ENCODE data around the gene FRS2.

FRS2 gene

DNA sequence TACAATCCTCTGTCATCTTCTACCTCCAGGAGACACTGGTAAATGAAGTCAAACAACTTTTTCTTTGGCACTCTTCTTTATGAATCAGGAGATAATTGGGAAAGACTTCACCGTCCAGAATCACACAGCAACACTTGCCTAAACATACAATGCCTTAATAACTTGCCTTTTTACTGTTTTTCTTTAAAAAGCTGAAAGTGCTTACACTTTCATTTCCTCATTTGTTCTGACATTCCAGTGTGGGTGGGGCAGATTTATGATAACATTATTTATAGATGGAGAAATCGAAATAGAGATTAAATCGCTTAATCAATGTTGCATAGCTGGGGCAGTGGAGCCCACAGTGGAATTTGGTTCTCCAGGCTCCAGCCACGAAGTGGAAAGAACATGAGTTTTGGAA is 2.8 kb upstream of the FRS2 start:
- DNase-seq = no peak

DNA sequence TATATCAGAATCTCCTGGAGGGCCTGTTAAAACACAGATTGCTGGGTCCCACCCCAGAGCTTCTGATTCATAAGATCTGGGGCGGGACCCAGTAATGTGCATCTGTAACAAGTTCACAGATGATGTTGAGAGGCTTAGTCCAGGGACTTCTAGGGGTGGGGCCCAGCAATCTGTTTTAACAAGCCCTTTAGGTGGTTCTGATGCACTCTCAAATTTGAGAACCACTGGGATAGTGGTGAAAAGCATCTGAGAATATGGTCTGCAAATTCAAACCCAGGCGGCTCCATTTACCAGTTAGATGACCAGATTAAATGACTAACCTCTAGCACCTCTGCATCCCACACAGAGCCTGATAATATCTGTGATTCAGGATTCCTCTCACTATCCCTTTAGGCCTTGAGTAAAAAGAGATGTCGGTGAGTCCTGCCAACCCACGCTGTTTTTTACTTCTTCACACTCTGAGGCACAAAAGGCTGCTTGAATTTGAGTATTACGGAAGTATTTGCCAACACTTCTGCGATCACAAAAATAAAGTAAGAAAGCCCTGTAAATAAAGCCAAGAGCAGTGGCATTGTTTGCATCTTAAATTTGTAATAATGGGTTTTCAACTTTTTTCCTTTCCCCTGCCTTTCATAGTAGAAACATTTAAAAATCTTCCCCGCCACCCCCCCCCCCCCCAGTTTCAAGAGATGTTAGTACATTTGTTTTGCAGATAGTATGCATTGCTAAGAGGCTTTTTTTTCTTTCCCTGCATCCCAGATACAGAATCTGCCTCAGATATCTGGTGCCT is 1.8 kb upstream of the FRS2 start:
- DNase-seq = no peak

DNA sequence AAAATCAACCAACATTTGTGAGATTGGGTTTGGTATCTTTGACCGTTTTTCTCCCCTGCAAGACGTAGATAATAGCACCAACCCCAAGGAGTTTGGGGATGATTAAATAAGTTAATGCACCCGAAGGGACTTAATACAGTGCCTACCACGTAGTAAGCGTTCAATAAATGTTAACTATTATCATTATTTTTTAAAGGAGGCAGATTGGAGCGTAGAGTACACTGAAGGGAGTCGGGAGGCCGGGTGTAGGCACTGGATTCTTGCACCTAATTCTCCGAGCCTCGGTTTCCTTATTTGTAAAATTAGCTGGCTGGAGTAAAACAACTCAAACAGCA is 367 bp upstream of the FRS2 start:
- DNase-seq = no peak

DNA sequence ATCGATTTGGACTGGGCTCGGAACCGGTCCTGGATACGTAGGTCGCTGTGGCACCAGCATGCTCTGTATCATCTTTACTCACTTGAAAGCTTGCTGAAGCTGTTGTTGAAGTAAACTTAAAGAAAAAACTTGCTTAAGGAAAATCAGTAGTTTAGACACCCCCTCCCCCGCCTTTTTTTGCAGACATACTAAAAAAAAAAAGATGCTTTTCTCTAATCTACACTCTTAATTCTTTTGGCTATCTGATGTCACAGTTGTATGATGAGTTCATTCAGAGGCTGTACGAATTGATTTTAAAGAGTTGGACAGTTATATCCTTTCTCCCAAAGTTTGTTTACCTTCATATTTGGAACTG is 865 bp downstream of the FRS2 start:
- no peak for DNase-seq

DNA sequence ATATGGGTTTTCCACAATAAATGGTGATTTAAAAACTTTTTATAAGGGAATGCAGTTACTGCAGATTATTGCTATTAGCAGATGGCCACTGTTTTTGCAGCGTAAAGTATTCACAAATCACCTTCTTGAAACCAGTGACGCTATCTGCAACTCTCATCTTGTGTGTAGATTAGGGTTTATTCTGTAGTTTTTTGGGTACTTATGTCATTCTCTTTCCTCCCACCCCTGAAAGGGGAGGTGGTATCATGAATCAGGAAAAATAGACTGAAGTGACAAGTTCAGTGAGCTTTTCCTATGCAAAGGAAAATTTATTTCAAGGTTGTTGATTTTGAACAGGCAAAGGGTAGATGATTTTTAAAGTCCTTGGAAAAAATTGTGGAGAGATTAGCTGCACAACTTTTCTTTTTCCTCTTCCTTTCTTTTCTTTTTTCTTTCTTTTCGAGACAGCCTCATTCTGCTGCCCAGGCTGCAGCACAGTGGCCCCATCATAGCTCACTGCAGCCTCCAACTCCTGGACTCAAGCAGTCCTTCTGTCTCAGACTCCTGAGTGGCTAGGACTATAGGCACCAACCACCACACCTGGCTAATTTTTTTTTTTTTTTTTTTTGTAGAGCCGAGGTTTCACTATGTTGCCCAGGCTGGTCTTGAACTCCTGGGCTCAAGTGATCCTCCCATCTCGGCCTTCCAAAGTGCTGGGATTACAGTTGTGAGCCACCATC is 1.6 kb downstream of the FRS2 start:
- DNase-seq = no peak

DNA sequence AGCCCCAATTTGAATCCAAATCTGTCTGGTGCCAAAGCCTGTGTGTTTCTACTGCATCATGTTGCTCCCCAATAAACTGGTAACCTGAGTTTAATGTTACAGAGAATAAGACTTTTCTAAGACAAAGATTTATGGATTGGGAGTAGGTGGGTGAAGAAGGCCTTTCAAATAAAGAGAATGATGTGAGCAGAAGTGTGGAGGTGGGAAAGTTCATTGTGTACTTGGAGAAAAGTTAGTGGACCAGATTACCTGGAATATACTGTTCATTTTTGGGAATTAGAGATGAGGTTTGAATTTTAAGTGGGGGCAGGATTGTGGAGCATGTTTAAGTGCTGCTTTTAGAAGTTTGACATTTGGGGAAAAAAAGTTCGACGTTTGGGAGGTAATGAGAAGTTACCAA is 3.1 kb downstream of the FRS2 start:
- no peak for DNase-seq

DNA sequence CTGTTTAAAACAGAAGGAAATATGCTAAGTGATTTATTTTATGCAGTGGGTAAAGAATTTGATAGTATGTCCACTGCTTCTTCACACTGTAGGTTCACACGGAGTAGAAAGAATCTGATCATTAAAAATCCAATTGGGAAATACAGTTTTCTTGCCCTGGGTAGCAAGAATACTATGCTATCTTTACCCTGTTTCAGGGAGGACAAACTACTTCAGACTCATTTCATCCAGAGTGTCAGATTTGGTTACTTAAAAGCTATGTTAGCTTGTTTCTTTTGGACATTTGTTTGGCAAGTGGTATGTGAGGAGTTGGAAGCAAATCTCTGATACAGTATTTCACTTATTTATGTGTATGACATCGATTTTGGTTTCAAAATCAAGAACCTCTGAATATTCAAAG is 4.3 kb downstream of the FRS2 start:
- no peak for DNase-seq

DNA sequence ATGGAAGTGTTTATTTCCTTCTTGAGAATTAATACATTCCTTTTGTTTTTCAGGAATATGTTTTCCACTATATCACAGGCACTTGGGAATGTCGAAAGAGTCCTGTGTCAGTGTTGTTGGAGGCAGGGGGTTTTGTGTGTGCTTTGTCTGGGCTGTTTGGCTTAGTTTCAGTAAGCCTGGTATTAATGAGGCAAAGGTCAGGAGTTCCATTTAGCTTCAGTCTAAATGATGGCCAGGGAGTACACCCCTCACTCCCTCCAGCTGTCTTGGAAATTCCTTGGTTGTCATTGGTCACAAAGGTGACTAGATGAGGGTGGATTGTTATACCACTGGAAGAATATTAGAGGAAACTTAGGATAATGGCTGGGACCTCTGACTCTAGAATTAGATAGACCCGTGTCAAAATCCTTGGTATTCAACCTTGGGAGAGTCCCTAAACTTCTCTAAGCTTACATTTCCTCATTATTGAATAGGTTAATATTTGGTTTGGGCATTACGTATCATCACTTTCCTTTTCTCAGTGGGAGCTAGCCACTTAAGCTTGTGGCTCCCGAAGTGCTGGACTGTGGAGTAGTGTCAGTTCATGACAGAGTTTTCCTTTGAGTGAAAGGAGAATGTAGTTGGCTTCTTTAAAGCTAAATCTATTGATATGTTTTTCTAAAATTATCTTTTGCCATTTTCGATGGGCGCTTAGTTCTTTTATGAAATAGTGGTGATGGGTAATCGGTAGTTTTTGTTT is 5.2 kb downstream of the FRS2 start:
- DNase-seq = no peak

DNA sequence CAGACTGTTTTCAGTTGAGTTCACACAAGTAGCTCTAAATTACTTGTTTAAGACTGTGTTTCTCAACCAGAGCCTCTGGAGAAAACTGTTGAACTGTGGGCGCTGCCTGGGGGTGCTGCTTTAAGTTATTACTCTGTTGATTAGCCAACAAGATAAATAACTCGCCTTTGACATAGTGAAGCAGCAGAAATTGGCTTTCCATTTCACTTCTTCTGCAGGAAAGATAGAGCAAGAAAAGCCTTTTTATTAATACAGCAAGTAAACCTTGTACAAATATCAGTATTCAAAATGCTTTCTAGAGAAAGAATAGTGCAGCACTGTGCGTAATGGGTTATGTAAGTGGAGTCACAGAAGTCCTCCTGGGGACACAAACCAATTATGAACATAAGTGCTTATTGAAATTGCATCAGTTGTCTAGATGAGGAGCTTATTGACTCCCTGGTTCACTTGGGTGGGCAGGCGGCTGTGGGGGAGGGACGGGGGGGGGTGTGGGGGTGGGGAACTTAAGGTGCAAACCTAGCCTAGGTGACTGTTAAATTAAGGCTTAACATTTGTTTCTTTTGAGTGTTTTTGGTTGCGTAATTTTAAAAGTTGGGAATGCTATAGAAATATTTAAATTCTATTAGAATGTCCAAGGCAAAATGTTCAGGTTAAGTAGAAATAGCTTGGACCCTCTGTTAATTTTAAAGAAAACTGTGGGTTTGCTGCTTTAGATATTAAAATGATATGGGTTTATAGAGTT is 6.3 kb downstream of the FRS2 start:
- no peak for DNase-seq

DNA sequence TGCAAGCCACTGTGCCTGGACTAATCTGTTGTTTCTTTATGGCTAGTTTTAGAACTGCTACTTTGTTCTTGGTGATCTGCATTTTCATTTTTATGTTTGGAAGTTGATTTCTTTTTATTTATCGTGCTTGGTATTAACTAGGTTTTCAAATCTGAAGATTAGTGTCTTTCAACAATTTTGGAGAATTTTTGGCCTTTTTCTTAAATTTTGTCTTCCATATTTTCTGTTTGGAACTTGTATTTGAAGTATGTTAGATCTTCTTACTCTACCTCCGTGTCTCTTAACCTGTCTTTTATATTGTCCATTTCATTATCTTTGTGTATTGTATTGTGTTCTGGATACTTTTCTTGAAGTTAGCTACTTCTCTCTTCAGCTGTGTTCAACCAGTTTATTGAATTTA is 9.5 kb downstream of the FRS2 start:
- DNase-seq = no peak

DNA sequence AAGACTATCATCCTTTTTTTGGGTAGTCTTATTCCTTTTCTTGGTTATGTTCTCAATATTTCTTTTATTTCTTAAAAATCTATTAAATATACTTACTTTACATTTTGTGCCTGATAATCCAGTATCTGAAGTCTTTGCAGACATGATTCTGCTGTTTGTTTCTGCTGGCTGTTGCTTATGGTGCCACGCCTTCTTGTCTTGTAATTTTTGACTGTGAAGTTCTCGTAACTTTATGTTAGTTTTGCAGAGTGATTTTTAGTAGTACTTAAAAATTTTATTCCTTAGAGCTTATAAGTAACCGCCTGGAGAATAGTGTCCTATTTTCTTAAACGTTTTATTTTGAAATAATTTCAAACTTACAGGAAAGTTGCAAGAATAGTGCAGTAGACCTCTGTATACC is 10.5 kb downstream of the FRS2 start:
- no peak for DNase-seq

DNA sequence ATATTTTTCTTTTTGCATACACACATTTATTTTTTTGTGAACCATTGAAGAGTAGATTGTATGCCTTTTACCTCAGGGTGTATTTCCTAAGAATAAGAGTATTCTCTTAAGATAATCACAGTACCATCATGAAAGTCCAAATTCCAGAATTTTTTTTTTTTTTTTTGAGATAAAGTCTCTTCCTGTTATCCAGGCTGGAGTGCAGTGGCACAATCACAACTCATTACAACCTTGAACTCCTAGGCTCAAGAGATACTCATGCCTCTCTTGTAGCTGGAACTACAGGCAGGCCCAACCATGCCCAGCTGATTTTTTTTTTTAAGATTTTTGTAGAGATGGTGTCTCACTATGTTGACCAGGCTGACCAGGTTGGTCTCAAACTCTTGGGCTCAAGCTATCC is 10.9 kb downstream of the FRS2 start:
- no peak for DNase-seq

DNA sequence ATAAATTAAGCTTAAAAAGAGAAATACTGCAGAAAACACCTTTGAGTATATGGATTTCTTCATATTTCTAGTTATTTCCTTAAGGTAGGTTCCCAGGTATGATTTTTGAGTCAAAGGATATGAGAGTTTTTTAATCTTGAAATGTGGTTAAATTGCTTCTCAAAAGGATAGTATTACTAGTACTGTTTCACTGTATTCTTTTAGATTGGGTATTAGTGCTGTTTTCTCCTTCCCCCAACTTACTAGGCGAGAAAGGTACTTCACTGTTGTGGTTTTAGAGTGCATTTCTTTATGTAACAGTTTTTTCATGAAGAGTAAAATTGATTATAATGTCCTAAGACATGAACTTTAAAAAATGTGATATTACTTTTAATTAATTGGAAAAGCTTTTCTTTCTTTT is 13.5 kb downstream of the FRS2 start:
- DNase-seq = no peak

DNA sequence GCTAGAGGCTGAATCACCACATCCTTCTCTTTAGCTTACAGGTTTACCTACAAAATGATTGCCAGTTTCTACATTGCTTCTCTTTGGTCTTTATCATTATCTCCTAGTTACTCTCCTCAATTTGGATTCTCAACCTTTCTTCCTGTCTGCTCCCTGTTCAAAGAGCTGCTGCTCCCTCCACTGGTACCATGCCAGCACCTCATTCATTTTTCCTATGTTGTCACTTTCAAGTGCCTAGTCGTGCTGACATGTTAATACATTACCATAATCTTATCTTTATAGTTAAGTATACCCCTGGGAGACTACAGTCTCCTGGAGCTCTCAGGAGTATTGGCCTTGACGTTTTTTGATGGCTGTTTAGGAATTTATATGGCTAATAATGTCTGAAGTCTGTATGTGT is 14.2 kb downstream of the FRS2 start:
- DNase-seq = no peak

DNA sequence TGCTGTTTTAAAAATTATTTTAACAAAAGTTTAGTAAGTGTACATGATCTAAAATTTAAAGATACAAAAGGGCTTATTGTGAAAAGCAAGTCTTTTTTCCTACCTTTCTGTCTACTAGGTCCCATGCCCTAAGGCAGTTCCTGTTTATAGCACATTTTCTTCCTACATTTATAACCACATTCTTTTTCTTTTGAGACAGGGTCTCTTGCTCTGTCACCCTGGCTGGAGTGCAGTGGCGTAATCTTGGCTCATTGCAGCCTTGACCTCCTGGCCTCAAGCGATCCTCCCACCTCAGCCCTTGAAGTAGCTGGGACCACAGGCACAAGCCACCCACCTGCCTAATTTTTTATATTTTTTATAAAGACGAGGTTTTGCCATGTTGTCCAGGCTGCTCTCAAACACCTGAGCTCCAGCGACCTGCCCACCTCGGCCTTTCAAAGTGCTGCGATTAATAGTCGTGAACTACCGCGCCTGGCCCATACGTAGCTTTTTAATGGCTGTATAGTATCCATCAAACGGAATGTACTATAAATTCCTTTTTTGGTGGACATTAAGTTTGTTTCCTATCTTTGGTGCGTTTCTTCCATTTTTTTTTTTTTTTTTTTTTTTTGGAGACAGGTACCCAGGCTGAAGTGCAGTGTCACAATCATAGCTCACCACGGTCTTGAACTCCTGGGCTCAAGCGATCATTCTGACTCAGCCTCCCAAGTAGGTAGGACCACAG is 20.9 kb downstream of the FRS2 start:
- no peak for DNase-seq

DNA sequence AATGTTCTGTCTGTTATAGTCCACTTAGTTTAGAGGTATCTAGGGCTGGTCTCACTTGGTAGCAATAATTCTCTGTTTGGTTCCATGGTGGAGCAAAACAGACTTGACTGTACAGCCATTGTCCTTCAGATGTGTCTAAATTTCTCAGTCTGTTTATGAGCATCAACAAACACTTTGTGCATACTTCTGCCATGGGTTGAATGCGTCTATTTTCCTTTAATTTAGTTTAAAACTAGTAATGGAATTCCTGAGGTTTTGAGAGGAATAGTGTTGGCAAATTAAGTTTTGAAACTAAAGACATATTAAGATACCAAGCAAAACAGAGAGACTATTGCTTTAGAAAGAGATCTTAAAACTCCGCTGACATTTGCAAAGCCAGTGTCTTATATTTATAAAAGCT is 22.6 kb downstream of the FRS2 start:
- no peak for DNase-seq

DNA sequence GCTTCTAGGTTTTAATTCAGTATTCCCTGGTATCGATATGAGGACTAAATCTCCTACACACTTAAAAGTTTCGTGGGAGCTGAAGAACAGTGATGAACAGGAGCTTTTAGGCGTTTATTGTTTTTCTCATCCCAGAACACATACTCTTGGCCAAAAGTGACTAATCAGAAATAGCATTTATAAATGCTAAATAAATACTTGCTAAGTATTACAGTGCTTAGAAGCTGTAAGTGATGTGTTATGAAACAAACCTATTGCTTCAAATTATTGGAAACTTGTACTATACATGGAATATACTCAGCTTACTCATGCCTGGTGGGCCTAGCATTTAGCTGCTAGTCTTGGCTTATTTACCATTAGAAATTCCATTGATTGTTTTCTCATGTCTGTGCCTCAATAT is 24.9 kb downstream of the FRS2 start:
- no peak for DNase-seq

DNA sequence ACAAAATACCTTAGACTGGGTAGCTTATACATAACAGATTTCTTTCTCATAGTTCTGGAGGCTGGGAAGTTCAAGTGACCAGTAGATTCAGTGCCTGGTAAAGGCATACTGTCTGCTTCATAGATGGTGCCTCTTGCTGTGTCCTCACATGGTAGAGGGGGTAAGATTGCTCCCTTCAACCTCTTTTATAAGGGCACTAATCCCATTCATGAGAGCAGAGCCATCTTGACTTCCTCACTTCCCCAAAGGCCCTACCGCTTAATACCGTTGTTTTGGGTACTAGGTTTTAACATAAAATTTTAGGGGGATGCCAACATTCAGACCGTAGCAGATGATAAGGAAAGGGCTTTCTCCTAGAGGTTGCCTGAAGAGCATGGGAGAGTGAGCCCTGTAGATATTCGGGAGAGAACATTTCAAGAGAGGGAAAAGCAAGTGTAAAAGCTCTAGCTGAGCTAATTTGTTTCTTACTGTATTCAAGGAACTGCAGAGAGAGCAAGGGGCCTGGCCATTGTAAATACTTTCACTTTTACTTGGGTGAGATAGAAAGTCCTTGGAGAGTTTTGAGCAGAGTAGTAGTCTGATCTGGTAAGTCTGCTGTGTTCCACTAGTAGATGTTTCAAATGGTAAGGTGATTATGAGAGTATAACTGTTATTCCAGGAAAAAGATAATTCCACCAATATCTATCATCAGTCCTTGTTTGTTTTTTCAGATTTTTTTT is 27.3 kb downstream of the FRS2 start:
- DNase-seq = no peak

DNA sequence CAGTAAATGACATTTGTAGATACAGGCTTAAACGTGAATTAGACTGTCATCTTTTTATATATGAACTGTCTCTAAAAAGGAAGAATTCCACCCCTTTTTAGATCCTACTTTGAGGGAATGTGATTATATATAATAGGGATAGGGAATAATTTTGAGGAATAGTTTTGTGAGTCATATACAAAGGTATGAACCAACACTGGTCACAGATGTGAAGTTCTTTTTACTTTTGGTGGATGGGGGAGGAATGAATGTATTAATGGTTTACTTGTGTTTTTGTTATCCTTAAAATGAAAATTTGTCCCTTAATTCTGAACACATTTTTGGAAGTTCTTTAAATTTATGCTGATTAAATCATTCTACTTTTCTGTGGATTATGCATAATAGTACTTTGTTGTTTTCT is 30.4 kb downstream of the FRS2 start:
- DNase-seq = no peak

DNA sequence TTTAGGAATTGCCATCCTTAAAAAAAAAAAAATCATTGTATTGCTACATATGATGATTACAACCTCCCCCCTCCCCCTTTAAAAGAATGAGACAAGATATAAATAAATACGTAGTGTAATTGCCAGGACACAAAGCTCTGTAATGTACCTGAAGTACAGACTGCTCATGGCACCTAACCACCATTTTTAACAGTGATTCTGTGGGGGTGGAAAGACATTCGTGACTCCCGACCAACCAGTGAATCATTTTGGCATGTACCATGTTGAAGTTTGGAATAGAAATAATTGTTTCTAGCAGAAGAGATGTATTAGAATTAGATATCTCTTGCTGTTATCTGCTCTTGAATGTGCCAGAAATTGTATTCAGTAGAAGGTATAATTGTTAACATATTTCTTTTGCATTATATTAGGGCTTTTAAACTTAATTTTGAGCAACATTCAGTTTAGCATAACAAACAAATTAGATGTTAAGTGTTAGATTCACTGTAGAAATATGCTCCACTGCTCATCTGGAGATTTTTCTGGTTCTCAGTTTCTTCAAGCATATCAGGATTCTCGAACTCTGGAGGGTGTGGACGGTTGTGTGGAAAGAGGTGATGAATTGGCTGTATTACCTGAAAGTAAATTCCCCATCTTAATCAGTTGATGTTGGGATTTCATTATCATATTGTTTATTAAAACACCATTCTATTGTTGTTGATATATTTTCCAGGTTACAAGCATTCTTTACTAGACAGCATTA is 31.1 kb downstream of the FRS2 start:
- no peak for DNase-seq

DNA sequence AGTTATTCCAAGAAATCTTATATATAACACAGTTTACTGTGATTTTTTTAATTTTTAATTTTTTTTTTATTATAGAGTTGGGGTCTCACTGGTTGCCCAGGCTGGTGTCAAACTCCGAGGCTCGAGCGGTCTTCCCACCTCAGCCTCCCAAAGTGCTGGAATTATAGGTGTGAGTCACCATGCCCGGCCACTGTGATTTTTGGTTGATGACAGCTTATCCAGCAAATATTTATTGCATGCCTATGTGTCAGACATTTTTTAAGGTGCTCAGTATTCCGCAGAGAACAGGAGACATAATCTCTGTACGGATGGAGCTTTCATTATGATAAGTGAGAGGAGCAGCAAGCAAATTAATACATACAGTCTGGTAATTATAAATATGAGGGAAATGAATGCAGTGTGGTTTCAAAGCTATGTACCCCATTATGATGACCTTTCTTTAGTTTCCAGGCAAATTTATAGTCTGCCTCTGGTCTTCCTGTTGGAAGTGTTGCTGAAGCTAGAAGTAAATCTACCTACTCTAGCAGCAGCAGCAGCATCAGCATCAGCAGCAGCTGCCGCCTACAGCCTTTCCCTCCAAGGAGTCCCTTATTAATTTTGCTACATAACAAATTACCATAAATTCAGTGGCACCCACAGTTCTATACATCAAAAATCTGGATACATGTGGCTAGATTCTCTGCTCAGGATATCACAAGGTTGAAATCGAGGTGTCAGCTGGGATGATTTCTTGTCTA is 32.3 kb downstream of the FRS2 start:
- DNase-seq = no peak

Data from NCI-H146 (cell line).